HG03025 (cell line): ENCODE measurements around the gene DNAJC12.
"Not testable (repeated sequence)": the region's sequence is repeated elsewhere in the genome, so short reads cannot be mapped to it uniquely, and the experiment has no call there.

ENCODE experiments used
- ATAC-seq: cut with Tn5 transposase; IDR thresholded peaks from one replicate; pipeline ENCODE4 v1.9.1; 2021; ENCODE audit warnings: mild to moderate bottlenecking, moderate library complexity; ENCODE audit not compliant: unreplicated experiment, low FRiP score

The DNAJC12 gene

DNA sequence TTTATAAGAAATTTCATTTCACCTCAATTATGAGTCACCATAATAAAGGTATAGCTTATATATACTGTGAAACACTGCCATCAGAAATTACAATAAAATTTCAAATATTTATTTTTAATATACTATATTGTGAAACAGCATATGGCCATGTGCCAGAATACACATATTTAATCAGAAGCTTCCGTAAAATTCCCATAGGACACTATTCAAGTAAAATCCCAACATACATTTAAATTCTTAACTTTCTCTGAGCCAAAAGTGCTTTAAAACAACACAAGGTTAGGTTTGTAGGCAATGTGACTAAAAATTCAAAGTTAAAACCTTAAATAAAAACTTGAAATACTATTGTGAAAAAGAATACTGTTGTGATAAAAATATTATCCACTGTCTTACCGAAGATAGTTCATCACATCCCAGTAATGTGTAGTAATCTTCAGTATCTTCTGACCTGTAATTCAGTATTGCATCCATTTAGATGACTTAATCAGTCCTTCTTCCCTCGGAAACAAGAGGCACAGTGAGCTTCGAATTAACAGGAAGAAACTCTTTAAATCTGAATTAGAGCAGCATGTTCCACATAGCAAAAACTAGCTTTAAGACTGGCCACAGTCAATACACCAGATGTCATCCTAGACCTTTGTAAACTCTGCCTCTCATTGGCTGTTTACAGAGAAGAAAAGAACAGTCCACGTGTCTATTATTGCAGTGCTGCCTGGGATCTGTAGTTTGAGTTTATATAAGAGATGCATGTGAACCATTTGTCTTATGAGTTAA is at the start of gene DNAJC12:
TSS of gene DNAJC12 (minus strand) at position 648 of the 774 bp plus-strand sequence. CDS start at position 471, 177 bp downstream.
- no peak for ATAC-seq

DNA sequence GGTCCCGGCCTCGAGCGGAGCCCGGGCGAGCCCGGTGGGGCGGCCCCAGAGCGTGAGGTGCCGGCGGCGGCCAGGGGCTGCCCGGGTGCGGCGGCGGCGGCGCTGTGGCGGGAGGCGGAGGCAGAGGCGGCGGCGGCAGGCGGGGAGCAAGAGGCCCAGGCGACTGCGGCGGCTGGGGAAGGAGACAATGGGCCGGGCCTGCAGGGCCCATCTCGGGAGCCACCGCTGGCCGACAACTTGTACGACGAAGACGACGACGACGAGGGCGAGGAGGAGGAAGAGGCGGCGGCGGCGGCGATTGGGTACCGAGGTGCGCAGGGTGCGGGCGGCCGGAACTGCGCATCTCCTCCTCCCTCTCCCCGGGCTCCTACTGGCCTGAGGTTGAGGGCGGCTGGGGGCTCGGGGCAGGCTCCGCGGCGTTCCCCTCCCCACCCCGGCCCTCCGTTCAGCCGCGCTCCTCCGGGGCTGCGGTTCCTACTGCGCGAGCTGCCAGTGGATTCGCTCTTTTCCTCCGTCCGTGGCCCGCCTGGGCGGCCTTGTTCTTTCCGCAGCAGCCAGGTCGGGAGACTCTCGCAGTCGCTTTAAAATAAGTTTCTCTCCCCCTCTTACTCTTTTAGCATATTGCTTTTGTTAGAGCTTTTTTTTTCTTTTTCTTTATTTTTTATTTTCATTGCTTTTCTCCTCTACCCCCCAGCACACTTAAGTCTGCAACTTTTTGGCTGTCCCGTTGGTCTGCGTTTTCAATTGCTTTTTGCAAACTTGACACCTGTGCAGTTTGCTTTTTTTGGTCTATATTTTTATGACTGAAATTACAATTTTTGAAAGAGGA is 47.1 kb upstream of the DNAJC12 start:
- ATAC-seq = peak; percentile 67

GRCh38 chr10:67884313-67884841 is 46.4 kb upstream of the DNAJC12 start, which contains the start of gene SIRT1:
SIRT1 (plus strand) TSS chr10:67884656; CDS start chr10:67884722, 66 bp downstream.
- ATAC-seq = peak; percentile 83

DNA sequence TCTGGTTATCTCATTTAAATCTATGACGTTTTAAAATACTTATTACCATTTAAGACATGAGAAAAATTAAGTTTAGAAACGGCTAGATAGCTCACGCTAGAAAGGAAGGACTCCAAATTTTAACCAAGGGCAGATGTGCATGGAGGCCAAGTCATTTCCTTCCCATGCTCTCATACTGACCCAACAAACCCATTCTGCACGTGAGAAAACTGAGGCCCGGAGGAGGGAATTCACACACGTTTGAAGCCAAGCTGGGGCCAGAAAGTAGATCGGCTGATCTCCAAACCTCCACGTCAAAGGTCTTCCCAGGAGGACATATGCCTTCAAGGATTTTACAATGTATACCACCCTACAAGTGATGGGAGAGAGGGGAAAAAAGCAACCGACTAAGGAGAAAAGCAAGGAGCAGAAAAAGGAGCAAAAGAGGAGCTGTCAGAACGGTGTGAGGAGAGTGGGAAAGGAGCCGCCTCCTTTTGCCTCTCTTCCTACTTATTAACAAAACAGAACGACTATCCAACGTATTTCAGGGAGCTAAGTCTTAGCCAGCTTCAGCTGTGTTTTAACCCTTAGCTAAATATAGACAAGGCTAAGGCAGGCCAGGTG is 45.8 kb upstream of the DNAJC12 start:
- ATAC-seq = no peak

GRCh38 chr10:67878133-67878532 is 40.1 kb upstream of the DNAJC12 start:
- no peak for ATAC-seq

DNA sequence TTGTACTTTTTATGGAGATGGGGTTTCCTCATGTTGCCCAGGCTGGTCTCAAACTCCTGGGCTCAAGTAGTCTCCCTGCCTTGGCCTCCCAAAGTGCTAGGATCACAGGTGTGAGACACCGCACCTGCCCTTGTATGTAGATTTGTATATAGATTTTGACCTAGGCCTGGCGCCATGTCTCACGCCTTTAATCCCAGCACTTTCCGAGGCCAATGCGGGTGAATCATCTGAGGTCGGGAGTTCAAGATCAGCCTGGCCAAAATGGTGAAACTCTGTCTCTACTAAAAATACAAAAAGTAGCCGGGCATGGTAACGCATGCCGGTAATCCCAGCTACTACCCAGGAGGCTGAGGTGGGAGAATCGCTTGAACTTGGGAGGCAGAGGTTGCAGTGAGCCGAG is 39.4 kb upstream of the DNAJC12 start:
- ATAC-seq = not testable (repeated sequence)

GRCh38 chr10:67875340-67876238 is 37.6 kb upstream of the DNAJC12 start:
- ATAC-seq = no peak

DNA sequence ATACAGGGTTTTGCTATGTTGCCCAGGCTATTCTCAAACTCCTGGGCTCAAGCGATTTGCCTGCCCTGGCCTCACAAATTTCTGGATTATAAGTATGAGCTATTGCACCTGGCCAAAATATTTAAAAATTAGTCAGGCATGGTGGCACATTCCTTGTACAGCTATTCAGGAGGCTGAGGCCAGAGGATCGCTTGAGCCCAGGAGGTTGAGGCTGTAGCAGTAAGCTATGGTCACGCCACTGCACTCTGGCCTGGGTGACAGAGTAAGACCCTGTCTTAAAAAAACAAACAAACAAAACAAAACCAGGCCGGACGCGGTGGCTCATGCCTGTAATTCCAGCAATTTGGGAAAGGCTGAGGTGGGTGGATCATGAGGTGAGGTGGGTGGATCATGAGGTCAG is 32.0 kb upstream of the DNAJC12 start:
- no peak for ATAC-seq

- no peak for ATAC-seq
Observed at GRCh38 chr10:67868132-67868531, 30.1 kb upstream of the DNAJC12 start.

GRCh38 chr10:67864607-67865371 is 26.8 kb upstream of the DNAJC12 start:
- no peak for ATAC-seq

- ATAC-seq = no peak
Observed at GRCh38 chr10:67863094-67863493, 25.1 kb upstream of the DNAJC12 start.

- no peak for ATAC-seq
Observed at GRCh38 chr10:67861750-67862432, 23.9 kb upstream of the DNAJC12 start.

DNA sequence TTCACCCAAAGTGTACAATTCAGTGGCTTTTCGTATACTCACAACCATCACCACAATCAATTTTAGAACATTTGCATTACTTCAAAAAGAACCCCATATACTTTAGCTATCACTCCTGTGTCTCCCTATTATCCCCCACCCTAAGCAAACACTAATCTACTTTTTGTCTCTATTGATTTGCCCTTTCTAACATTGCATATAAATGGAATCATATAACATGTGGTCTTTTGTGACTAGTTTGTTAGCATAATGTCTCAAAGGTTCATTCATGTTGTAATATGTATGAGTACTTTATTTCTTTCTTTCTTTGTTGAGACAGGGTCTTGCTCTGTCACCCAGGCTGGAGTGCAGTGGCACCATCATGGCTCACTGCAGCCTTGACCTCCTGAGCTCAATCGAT is 21.0 kb upstream of the DNAJC12 start:
- ATAC-seq = no peak

- ATAC-seq = no peak
Observed at GRCh38 chr10:67853512-67853911, 15.5 kb upstream of the DNAJC12 start.

- no peak for ATAC-seq
Observed at GRCh38 chr10:67852761-67853160, 14.8 kb upstream of the DNAJC12 start.

- no peak for ATAC-seq
Observed at GRCh38 chr10:67851186-67851585, 13.2 kb upstream of the DNAJC12 start.

DNA sequence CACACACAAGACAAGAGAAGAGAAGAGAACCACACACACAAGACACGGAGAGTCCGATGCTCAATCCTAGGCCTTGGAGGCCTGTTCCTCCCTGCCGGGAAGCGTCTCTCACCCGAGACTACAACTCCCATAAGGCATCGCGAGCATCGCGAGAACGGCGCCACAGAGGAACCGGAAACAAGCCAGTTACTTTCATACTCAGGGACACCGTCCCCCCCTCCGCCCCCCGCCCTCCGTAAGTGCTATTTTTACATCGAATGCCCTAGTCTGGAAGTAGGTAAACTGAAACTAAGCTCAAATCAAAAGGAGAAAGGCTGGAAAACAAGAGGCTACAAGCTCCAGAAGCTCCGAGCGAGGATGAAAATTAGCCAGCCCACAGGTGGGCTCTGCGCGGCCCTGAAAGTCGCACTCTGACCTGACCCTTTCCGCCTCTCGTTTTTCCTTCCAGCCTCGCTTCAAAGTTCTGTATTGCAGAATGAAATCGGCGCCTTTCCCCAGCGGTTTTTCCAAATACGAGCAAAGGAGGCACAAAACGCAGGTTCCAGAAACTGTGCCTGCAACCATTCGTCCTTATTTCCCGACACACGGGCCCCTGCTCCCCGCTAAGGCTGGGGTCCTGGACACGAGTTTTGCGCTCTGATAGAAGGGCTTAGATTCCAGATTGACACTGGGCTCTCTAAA is 11.5 kb upstream of the DNAJC12 start:
- peak; percentile 92 for ATAC-seq

- no peak for ATAC-seq
Observed at GRCh38 chr10:67843284-67843683, 5.3 kb upstream of the DNAJC12 start.
